Fibroblast of lung (primary cell): Measurements from ENCODE around the gene NEDD4.

ENCODE experiments used
- CTCF ChIP-seq, 2 donors: IDR thresholded peaks in 1 of 2; conservative IDR thresholded peaks in 1 of 2; 1 replicate in 1 of 2; 2 replicates in 1 of 2; pipeline ENCODE4 v1.5.1; 2011 to 2012; ENCODE audit warnings: low read length in 2 of 2, control low read depth in 1 of 2, inconsistent platforms in 1 of 2, low read depth in 1 of 2, mild to moderate bottlenecking in 1 of 2
- EZH2 ChIP-seq: IDR thresholded peaks from 2 replicates; pipeline ENCODE4 v1.5.1; 2012; ENCODE audit warnings: low read length, control low read depth, mild to moderate bottlenecking; ENCODE audit errors: missing control alignments

- no peak for TF ChIP-seq CTCF (conservative IDR thresholded peaks at IDR 0.05 in 1 of 2, IDR thresholded peaks at IDR 0.05 in 1 of 2; ENCODE audit: low read depth in 1 of 2, low read length in 2 of 2)
- TF ChIP-seq EZH2: no peak
Observed at GRCh38 chr15:55780292-55780691, 213.1 kb downstream of the NEDD4 start.
